ENCODE results near the gene ARPC4. TPM values are rescaled to one million over a fixed set of nuclear protein-coding genes. Genes with fewer than 3 reads are reported as not detected.

ARPC4 gene
- total and polyA plus RNA-seq, 8 donors = 45.5 to 180 (median 123) TPM

- WGBS, 5 donors = 91 to 100% (median 93%) methylated on average over 4 to 7 of the region's 7 CpGs
- Histone ChIP-seq H3K36me3 (peaks cover 47 to 61% (median 53%) of the 10 kb centered on the region in 4 donors), H3K9me3 (no peaks in the 10 kb centered on the region), H3K4me1 (peaks cover 17 to 38% (median 22%) of the 10 kb centered on the region in 4 donors), H3K27me3 (no peaks in the 10 kb centered on the region), H3K4me3 (no peak overlapping the region), H3K27ac (peak overlapping the region in 1 of 5 donors; percentile 20)
- intact Hi-C loops (cut with DNase I; ENCODE audit: low total_unique reads) = no loop called here
- TF ChIP-seq EP300 (IDR thresholded peaks at IDR 0.05) (no peak), POLR2A (IDR thresholded peaks at IDR 0.05) (no peak), POLR2AphosphoS5 (IDR thresholded peaks at IDR 0.05) (no peak)
- TF ChIP-seq, protein P1, sequence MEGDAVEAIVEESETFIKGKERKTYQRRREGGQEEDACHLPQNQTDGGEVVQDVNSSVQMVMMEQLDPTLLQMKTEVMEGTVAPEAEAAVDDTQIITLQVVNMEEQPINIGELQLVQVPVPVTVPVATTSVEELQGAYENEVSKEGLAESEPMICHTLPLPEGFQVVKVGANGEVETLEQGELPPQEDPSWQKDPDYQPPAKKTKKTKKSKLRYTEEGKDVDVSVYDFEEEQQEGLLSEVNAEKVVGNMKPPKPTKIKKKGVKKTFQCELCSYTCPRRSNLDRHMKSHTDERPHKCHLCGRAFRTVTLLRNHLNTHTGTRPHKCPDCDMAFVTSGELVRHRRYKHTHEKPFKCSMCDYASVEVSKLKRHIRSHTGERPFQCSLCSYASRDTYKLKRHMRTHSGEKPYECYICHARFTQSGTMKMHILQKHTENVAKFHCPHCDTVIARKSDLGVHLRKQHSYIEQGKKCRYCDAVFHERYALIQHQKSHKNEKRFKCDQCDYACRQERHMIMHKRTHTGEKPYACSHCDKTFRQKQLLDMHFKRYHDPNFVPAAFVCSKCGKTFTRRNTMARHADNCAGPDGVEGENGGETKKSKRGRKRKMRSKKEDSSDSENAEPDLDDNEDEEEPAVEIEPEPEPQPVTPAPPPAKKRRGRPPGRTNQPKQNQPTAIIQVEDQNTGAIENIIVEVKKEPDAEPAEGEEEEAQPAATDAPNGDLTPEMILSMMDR (IDR thresholded peaks at IDR 0.05) = no peak
- no peak for DNase-seq
These were observed 14.1 kb downstream of the ARPC4 start for GRCh38 chr3:9806688-9807589.

- WGBS, 5 donors = 85 to 97% (median 91%) methylated on average over 2 of the region's 2 CpGs
- no peaks in the 10 kb centered on the region for H3K9me3 ChIP-seq
- intact Hi-C loops (cut with DNase I; ENCODE audit: low total_unique reads) = no loop called here
- H3K4me3 ChIP-seq = no peak overlapping the region
- H3K36me3 ChIP-seq = peaks cover 40 to 55% (median 48%) of the 10 kb centered on the region in 4 donors
- H3K27ac ChIP-seq = peak overlapping the region in 3 of 5 donors; percentile 95 to 98 (median 96)
- no peaks in the 10 kb centered on the region for H3K27me3 ChIP-seq
- no peak for DNase-seq
- TF ChIP-seq EP300 (IDR thresholded peaks at IDR 0.05) (no peak), POLR2A (IDR thresholded peaks at IDR 0.05) (no peak), POLR2AphosphoS5 (IDR thresholded peaks at IDR 0.05) (no peak)
- TF ChIP-seq, protein P1 (IDR thresholded peaks at IDR 0.05) = no peak
- peaks cover 17 to 38% (median 22%) of the 10 kb centered on the region in 4 donors for H3K4me1 ChIP-seq
These were observed 15.1 kb downstream of the ARPC4 start for GRCh38 chr3:9807981-9808344.

DNA sequence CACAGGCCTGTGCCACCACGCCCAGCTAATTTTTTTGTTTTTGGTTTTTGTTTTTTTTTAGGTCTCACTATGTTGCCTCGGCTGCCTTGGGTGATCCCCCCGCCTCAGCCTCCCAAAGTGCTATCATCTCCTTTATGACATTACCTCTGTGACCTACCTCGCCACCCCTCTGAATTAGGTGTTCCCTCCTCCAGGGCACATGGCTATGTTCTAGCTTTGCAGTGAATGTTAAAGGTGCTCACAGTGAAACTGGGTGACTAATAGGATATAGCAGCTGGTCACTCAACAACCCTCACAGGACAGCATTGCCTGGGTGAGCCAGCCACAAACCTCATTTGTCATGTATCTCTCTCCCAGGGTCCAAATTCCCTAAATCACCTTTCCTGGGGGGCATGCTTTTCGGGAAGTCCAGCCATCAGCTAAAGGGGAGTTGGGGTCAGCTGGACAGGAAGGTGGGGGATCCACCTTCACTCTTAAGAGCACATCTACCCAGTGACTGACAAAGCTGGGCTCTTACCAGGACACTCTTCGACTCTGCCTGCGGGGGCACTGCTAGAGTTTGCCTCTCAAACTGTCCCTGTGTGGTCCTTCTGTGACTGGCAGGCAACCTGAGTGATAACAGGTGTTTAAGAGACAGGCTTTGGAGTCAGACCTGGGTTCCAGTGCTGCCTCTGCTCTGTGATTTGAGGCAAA, 15.6 kb downstream of the ARPC4 start:
- Histone ChIP-seq H3K9me3 (no peaks in the 10 kb centered on the region), H3K27me3 (no peaks in the 10 kb centered on the region), H3K4me1 (peaks cover 17 to 38% (median 22%) of the 10 kb centered on the region in 4 donors), H3K36me3 (peaks cover 39 to 55% (median 48%) of the 10 kb centered on the region in 4 donors), H3K27ac (peak overlapping the region; percentile 94 to 98 (median 96)), H3K4me3 (no peak overlapping the region)
- intact Hi-C loops (cut with DNase I; ENCODE audit: low total_unique reads) = no loop called here
- WGBS, 5 donors = 50 to 82% (median 70%) methylated on average over 7 of the region's 7 CpGs
- TF ChIP-seq, protein P1 (IDR thresholded peaks at IDR 0.05) = no peak
- no peak for TF ChIP-seq EP300 (IDR thresholded peaks at IDR 0.05)
- no peak for TF ChIP-seq POLR2AphosphoS5 (IDR thresholded peaks at IDR 0.05)
- TF ChIP-seq POLR2A (IDR thresholded peaks at IDR 0.05) = no peak
- DNase-seq = peak in 1 of 2 donors; percentile 51

- Histone ChIP-seq H3K36me3 (peaks cover 35 to 55% (median 47%) of the 10 kb centered on the region in 4 donors), H3K4me1 (peaks cover 17 to 38% (median 22%) of the 10 kb centered on the region in 4 donors), H3K27ac (peak overlapping the region; percentile 94 to 98 (median 96)), H3K9me3 (no peaks in the 10 kb centered on the region), H3K27me3 (no peaks in the 10 kb centered on the region), H3K4me3 (peak overlapping the region; percentile 64 to 84 (median 73))
- 41 to 65% (median 53%) methylated on average over 4 of the region's 4 CpGs for WGBS, 5 donors
- TF ChIP-seq POLR2AphosphoS5 (IDR thresholded peaks at IDR 0.05) (peak in 1 of 3 donors; percentile 3), EP300 (IDR thresholded peaks at IDR 0.05) (no peak)
- intact Hi-C loops (cut with DNase I; ENCODE audit: low total_unique reads) = no loop called here
- DNase-seq = peak; percentile 40 to 64
These were observed 16.3 kb downstream of the ARPC4 start for GRCh38 chr3:9809239-9809614.
